Transverse colon (tissue), 4 donors: ENCODE data around the gene IGF2BP2.

Experiments
- EP300 ChIP-seq: sonication (generic); formaldehyde crosslinking; IDR thresholded peaks from one replicate; pipeline ENCODE4 v1.6.1; 2017; ENCODE audit warnings: antibody characterized with exemption, low read depth
- POLR2A ChIP-seq: fragments of 450-650 bp; IDR thresholded peaks from one replicate; pipeline ENCODE4 v1.6.1; 2016; ENCODE audit warnings: antibody characterized with exemption, mild to moderate bottlenecking, moderate library complexity
- POLR2AphosphoS5 ChIP-seq, 3 donors: sonication (generic); formaldehyde crosslinking; IDR thresholded peaks; one replicate each; pipeline ENCODE4 v1.6.1; 2016; ENCODE audit warnings: antibody characterized with exemption in 3 of 3
- TF ChIP-seq, protein P1 (sequence below), 5 experiments: fragments of 200-600 bp in 3 of 5; fragments of 450-650 bp in 2 of 5; sonication (generic) in 3 of 5; IDR thresholded peaks; 1 replicate in 2 of 5; 2 replicates in 3 of 5; pipeline ENCODE4 v1.5.1; 2016 to 2017; ENCODE audit warnings: antibody characterized with exemption in 5 of 5, inconsistent platforms in 3 of 5, mild to moderate bottlenecking in 2 of 5, moderate library complexity in 1 of 5

GRCh38 chr3:185831990-185832389 lies 7.1 kb upstream of the IGF2BP2 start:
- TF ChIP-seq POLR2A (no peak), POLR2AphosphoS5 (IDR thresholded peaks at IDR 0.05) (no peak), EP300 (no peak)
- TF ChIP-seq, protein P1, sequence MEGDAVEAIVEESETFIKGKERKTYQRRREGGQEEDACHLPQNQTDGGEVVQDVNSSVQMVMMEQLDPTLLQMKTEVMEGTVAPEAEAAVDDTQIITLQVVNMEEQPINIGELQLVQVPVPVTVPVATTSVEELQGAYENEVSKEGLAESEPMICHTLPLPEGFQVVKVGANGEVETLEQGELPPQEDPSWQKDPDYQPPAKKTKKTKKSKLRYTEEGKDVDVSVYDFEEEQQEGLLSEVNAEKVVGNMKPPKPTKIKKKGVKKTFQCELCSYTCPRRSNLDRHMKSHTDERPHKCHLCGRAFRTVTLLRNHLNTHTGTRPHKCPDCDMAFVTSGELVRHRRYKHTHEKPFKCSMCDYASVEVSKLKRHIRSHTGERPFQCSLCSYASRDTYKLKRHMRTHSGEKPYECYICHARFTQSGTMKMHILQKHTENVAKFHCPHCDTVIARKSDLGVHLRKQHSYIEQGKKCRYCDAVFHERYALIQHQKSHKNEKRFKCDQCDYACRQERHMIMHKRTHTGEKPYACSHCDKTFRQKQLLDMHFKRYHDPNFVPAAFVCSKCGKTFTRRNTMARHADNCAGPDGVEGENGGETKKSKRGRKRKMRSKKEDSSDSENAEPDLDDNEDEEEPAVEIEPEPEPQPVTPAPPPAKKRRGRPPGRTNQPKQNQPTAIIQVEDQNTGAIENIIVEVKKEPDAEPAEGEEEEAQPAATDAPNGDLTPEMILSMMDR (IDR thresholded peaks at IDR 0.05) = no peak
